ENCODE measurements around the gene TMEM221.

Gene TMEM221

GRCh38 chr19:17385878-17386611 is 62.4 kb downstream of the TMEM221 start (continued):
- TF ChIP-seq ZNF677 (tag by site-specific recombination; IDR thresholded peaks at IDR 0.05): no peak
- TF ChIP-seq KLF8 (tag by site-specific recombination; IDR thresholded peaks at IDR 0.05): 0 out of 2 replicates have a peak, but pooled peaks have one; percentile 31
- TF ChIP-seq ZNF280D (tag by site-specific recombination; IDR thresholded peaks at IDR 0.05): no peak
- no peak for TF ChIP-seq FEZF1 (tag by site-specific recombination; IDR thresholded peaks at IDR 0.05)

Measured in HEK293 (cell line).